Activated naive CD4-positive, alpha-beta T cell treated with anti-CD3 and anti-CD28 coated beads, Interleukin-2, amount 10 ng/mL, durations not matched to agents 7 days and 5 days (primary cell): ENCODE measurements around the gene PFN2.
"Not testable (repeated sequence)": the region's sequence is repeated elsewhere in the genome, so short reads cannot be mapped to it uniquely, and the experiment has no call there.

ENCODE experiments used
- CTCF ChIA-PET: fragments of 350-600 bp; sonication (Branson Sonifier 250); formaldehyde crosslinking; loops from one replicate; lab custom pipeline; 2021; ENCODE audit warnings: antibody characterized with exemption; lab: Charles Lee
- DNase-seq: peaks from one replicate; pipeline ENCODE4 v3.0.0-alpha.2; 2020
- H3K27ac Mint-ChIP-seq: one replicate; pipeline ENCODE4 v1.8.0; 2021; ENCODE audit warnings: mild to moderate bottlenecking, moderate library complexity, mixed read lengths
- H3K27me3 Mint-ChIP-seq: one replicate; pipeline ENCODE4 v1.8.0; 2021; ENCODE audit warnings: mild to moderate bottlenecking, mixed read lengths
- H3K36me3 Mint-ChIP-seq: one replicate; pipeline ENCODE4 v1.8.0; 2021; ENCODE audit warnings: mixed read lengths
- H3K4me1 Mint-ChIP-seq: one replicate; pipeline ENCODE4 v1.8.0; 2021; ENCODE audit warnings: mixed read lengths
- H3K4me3 Mint-ChIP-seq: one replicate; pipeline ENCODE4 v1.8.0; 2021; ENCODE audit warnings: mild to moderate bottlenecking, moderate library complexity, mixed read lengths
- H3K9me3 Mint-ChIP-seq: one replicate; pipeline ENCODE4 v1.8.0; 2021; ENCODE audit warnings: mixed read lengths

Gene PFN2

GRCh38 chr3:149957361-149958125 lies 13.2 kb downstream of the PFN2 start:
- no peaks in the 10 kb centered on the region for H3K36me3 Mint-ChIP-seq
- DNase-seq, result no peak
- no peaks in the 10 kb centered on the region for H3K27me3 Mint-ChIP-seq
- H3K9me3 Mint-ChIP-seq, result no peaks in the 10 kb centered on the region
- CTCF ChIA-PET, result interaction anchor here (0.8 to 1.3 kb wide), 3 partner anchors 10 to 263 kb away, joined by 3 to 4 read pairs (median 3); no protein-coding TSS in a partner anchor
- H3K4me3 Mint-ChIP-seq, result no peak overlapping the region
- H3K4me1 Mint-ChIP-seq, result peaks cover 9% of the 10 kb centered on the region
- no peak overlapping the region for H3K27ac Mint-ChIP-seq

- CTCF ChIA-PET, result interaction anchor here (1.0 to 1.2 kb wide), 2 partner anchors 10 to 22 kb away, joined by 3 to 4 read pairs; no protein-coding TSS in a partner anchor
- no peak for DNase-seq
- H3K4me1 Mint-ChIP-seq, result peaks cover 9% of the 10 kb centered on the region
- no peak overlapping the region for H3K4me3 Mint-ChIP-seq
- no peaks in the 10 kb centered on the region for H3K9me3 Mint-ChIP-seq
- H3K27me3 Mint-ChIP-seq, result no peaks in the 10 kb centered on the region
- peaks cover 2% of the 10 kb centered on the region for H3K36me3 Mint-ChIP-seq
- H3K27ac Mint-ChIP-seq, result no peak overlapping the region
Measured at GRCh38 chr3:149955449-149955848, 15.2 kb downstream of the PFN2 start.

- H3K4me3 Mint-ChIP-seq, result no peak overlapping the region
- H3K4me1 Mint-ChIP-seq, result peaks cover 9% of the 10 kb centered on the region
- DNase-seq, result no peak
- no peak overlapping the region for H3K27ac Mint-ChIP-seq
- CTCF ChIA-PET, result interaction anchor here (1.0 to 1.2 kb wide), 2 partner anchors 11 to 22 kb away, joined by 3 to 4 read pairs; no protein-coding TSS in a partner anchor
- peaks cover 6% of the 10 kb centered on the region for H3K36me3 Mint-ChIP-seq
- no peaks in the 10 kb centered on the region for H3K27me3 Mint-ChIP-seq
- H3K9me3 Mint-ChIP-seq, result no peaks in the 10 kb centered on the region
Measured at GRCh38 chr3:149954812-149955211, 15.9 kb downstream of the PFN2 start.

DNA sequence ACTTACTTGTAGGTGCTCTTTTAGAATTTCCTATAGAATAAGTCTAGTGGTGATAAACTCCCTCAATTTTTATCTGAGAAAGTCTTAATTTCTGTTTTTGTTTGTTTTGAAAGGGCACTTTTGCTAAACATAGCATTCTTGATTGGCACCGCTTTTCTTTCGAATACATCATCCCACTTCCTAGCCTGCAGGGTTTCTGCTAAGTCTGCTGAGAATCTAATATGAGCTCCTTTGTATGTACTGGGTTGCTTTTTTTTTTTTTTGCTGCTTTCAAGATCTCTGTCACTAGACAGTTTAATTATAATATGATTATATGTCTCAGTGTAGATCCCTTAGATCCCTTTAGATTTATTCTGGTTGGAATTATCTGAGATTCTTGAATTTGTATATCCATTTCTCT lies 21.5 kb downstream of the PFN2 start:
- peaks cover 22% of the 10 kb centered on the region for H3K36me3 Mint-ChIP-seq
- CTCF ChIA-PET, result interaction anchor here (1.5 to 2.6 kb wide), 2 partner anchors 13 to 235 kb away, joined by 3 to 7 read pairs; no protein-coding TSS in a partner anchor
- H3K27ac Mint-ChIP-seq, result no peak overlapping the region
- no peaks in the 10 kb centered on the region for H3K27me3 Mint-ChIP-seq
- peaks cover 1% of the 10 kb centered on the region for H3K4me1 Mint-ChIP-seq
- no peak overlapping the region for H3K4me3 Mint-ChIP-seq
- H3K9me3 Mint-ChIP-seq, result no peaks in the 10 kb centered on the region
- no peak for DNase-seq

GRCh38 chr3:149947231-149947630 lies 23.5 kb downstream of the PFN2 start:
- Mint-ChIP-seq H3K9me3 (peaks cover 6% of the 10 kb centered on the region), H3K27ac (no peak overlapping the region)

DNA sequence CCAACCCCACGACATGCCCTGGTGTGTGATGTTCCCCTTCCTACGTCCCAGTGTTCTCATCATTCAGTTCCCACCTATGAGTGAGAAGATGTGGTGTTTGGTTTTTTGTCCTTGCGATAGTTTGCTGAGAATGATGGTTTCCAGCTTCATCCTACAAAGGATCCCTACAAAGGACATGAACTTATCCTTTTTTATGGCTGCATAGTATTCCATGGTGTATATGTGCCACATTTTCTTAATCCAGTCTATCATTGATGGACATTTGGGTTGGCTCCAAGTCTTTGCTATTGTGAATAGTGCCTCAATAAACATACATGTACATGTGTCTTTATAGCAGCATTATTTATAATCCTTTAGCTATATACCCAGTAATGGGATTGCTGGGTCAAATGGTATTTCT lies 26.7 kb downstream of the PFN2 start:
- H3K27ac Mint-ChIP-seq, H3K4me3 Mint-ChIP-seq, CTCF ChIA-PET, DNase-seq, H3K4me1 Mint-ChIP-seq, H3K9me3 Mint-ChIP-seq, H3K27me3 Mint-ChIP-seq: not testable (repeated sequence)
- peaks cover 22% of the 10 kb centered on the region for H3K36me3 Mint-ChIP-seq

More at GRCh38 chr3:149947231-149947630, 23.5 kb downstream of the PFN2 start:
- no peaks in the 10 kb centered on the region for H3K4me1 Mint-ChIP-seq
- H3K36me3 Mint-ChIP-seq, result peaks cover 25% of the 10 kb centered on the region
- CTCF ChIA-PET, result no interaction called here
- no peak overlapping the region for H3K4me3 Mint-ChIP-seq
- no peak for DNase-seq
- no peaks in the 10 kb centered on the region for H3K27me3 Mint-ChIP-seq

DNA sequence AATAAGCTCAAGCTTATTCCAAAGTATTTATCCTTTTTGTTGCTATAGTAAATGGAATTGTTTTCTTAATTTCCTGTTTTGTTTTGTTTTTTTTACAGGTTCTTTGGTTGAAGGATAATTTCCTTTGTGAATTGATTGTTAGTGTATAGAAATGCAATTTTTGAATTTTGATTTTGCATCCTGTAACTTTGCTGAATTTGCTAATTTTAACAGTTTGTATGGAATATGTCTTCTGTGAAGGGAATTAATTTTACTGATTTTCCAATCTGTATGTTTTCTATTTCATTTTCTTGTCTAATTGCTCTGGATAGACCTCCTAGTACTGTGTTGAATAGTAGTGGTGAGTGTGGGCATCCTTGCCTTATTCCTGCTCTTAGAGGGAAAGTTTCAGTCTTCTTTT lies 28.3 kb downstream of the PFN2 start:
- H3K27me3 Mint-ChIP-seq, result no peaks in the 10 kb centered on the region
- CTCF ChIA-PET, result no interaction called here
- peaks cover 6% of the 10 kb centered on the region for H3K9me3 Mint-ChIP-seq
- H3K4me3 Mint-ChIP-seq, result no peak overlapping the region
- H3K27ac Mint-ChIP-seq, result no peak overlapping the region
- no peak for DNase-seq
- H3K4me1 Mint-ChIP-seq, result no peaks in the 10 kb centered on the region
- H3K36me3 Mint-ChIP-seq, result peaks cover 22% of the 10 kb centered on the region

DNA sequence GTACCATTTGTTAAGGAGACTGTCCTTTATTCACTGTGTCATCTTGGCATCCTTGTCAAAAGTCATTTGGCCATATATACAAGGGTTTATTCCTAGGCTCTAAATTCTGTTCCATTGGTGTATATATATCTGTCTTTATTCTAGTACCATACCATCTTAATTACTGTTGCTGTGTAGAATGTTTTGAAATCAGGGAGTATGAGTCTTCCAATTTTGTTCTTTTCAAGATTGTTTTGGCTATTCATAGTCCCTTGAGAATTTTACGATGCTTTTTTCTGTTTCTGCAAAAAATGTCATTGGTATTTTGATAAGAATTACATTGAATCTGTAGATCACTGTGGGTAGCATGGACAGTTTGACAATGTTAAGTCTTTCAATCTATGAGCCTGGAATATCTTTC lies 28.7 kb downstream of the PFN2 start:
- H3K4me3 Mint-ChIP-seq, result no peak overlapping the region
- CTCF ChIA-PET, result no interaction called here
- no peaks in the 10 kb centered on the region for H3K27me3 Mint-ChIP-seq
- H3K27ac Mint-ChIP-seq, result no peak overlapping the region
- no peaks in the 10 kb centered on the region for H3K4me1 Mint-ChIP-seq
- no peak for DNase-seq
- peaks cover 6% of the 10 kb centered on the region for H3K9me3 Mint-ChIP-seq
- peaks cover 21% of the 10 kb centered on the region for H3K36me3 Mint-ChIP-seq

- CTCF ChIA-PET, result no interaction called here
- Mint-ChIP-seq H3K27me3 (no peaks in the 10 kb centered on the region), H3K4me1 (no peaks in the 10 kb centered on the region), H3K27ac (peak overlapping the region; percentile 29), H3K36me3 (peaks cover 16% of the 10 kb centered on the region), H3K4me3 (no peak overlapping the region), H3K9me3 (peaks cover 6% of the 10 kb centered on the region)
- no peak for DNase-seq
Measured at GRCh38 chr3:149941186-149941585, 29.5 kb downstream of the PFN2 start.

DNA sequence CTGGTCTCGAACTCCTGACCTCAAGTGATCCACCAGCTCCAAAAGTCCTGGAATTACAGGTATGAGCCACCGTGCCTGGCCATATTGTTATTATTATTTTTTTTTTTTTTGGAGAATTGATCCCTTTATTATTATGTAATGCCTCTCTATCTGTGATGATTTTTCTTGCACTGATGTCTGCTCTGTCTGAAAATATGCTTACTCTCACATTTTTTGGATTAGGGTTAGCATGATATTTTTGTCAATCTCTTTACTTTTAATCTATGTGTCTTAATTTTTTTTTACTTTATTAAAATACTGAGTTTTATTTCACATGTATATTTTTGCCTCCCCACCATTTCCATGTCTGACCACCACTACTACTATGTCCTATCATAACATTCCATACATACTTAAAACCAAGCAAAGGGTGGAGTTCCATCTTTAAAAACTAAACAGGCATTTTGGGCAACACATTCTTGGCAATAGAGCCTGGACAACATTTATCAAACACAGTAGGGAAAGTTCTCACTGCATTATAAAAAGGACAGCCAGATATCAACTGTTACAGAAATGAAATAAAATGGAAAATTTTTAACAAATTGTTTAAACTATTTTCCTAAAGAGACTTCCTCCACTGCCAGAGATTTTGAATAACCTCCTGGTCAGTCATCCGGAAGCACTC lies 32.2 kb downstream of the PFN2 start:
- H3K27me3 Mint-ChIP-seq, H3K4me1 Mint-ChIP-seq, H3K9me3 Mint-ChIP-seq, H3K36me3 Mint-ChIP-seq, H3K27ac Mint-ChIP-seq, DNase-seq, H3K4me3 Mint-ChIP-seq: not testable (repeated sequence)
- CTCF ChIA-PET, result interaction anchor here (1.7 kb wide), 1 partner anchor 12 kb away, joined by 5 read pairs; no protein-coding TSS in a partner anchor

GRCh38 chr3:149936812-149937230 lies 33.9 kb downstream of the PFN2 start:
- peak; percentile 45 for DNase-seq
- Mint-ChIP-seq H3K27ac (no peak overlapping the region), H3K4me3 (no peak overlapping the region), H3K4me1 (peaks cover 3% of the 10 kb centered on the region), H3K27me3 (no peaks in the 10 kb centered on the region), H3K9me3 (peaks cover 3% of the 10 kb centered on the region), H3K36me3 (peaks cover 15% of the 10 kb centered on the region)
- CTCF ChIA-PET, result interaction anchor here (1.0 to 1.6 kb wide), 3 partner anchors 30 to 247 kb away, joined by 3 to 6 read pairs (median 4); no protein-coding TSS in a partner anchor

- H3K9me3 Mint-ChIP-seq, result peaks cover 6% of the 10 kb centered on the region
- H3K4me1 Mint-ChIP-seq, result peaks cover 3% of the 10 kb centered on the region
- CTCF ChIA-PET, result no interaction called here
- DNase-seq, result no peak
- no peaks in the 10 kb centered on the region for H3K27me3 Mint-ChIP-seq
- no peak overlapping the region for H3K4me3 Mint-ChIP-seq
- H3K36me3 Mint-ChIP-seq, result peaks cover 22% of the 10 kb centered on the region
- no peak overlapping the region for H3K27ac Mint-ChIP-seq
Measured at GRCh38 chr3:149934524-149934923, 36.2 kb downstream of the PFN2 start.

- CTCF ChIA-PET, result interaction anchor here (0.6 kb wide), 1 partner anchor 34 kb away, joined by 3 read pairs; no protein-coding TSS in a partner anchor
- Mint-ChIP-seq H3K36me3 (peaks cover 22% of the 10 kb centered on the region), H3K27ac (no peak overlapping the region), H3K4me3 (no peak overlapping the region), H3K27me3 (no peaks in the 10 kb centered on the region), H3K4me1 (peaks cover 3% of the 10 kb centered on the region), H3K9me3 (peaks cover 6% of the 10 kb centered on the region)
- no peak for DNase-seq
Measured at GRCh38 chr3:149933858-149934257, 36.8 kb downstream of the PFN2 start.

- CTCF ChIA-PET, result interaction anchor here (0.6 kb wide), 1 partner anchor 34 kb away, joined by 3 read pairs; no protein-coding TSS in a partner anchor
- Mint-ChIP-seq H3K4me3 (no peak overlapping the region), H3K27ac (no peak overlapping the region), H3K9me3 (peaks cover 6% of the 10 kb centered on the region), H3K27me3 (no peaks in the 10 kb centered on the region), H3K36me3 (peaks cover 21% of the 10 kb centered on the region), H3K4me1 (peaks cover 3% of the 10 kb centered on the region)
- no peak for DNase-seq
Measured at GRCh38 chr3:149933008-149933407, 37.7 kb downstream of the PFN2 start.
